ENCODE measurements around the gene STOML1.

STOML1 gene

GRCh38 chr15:74019734-74020133, 27.6 kb upstream of the STOML1 start:
- no peak for DNase-seq

- no peak for DNase-seq
Observed at GRCh38 chr15:74013374-74013894, 21.3 kb upstream of the STOML1 start.

- no peak for DNase-seq
Observed at GRCh38 chr15:74011610-74012009, 19.5 kb upstream of the STOML1 start.

- peak; percentile 16 for DNase-seq
Observed at GRCh38 chr15:74010929-74011540, 18.9 kb upstream of the STOML1 start.

GRCh38 chr15:74008901-74009300, 16.8 kb upstream of the STOML1 start:
- no peak for DNase-seq

GRCh38 chr15:74007820-74008371, 15.8 kb upstream of the STOML1 start:
- DNase-seq = no peak

- no peak for DNase-seq
Observed at GRCh38 chr15:74006774-74007639, 14.9 kb upstream of the STOML1 start.

- DNase-seq = no peak
Observed at GRCh38 chr15:73997986-73998385, 5.9 kb upstream of the STOML1 start.

GRCh38 chr15:73996939-73997338, 4.8 kb upstream of the STOML1 start:
- no peak for DNase-seq

- no peak for DNase-seq
Observed at GRCh38 chr15:73996267-73996666, 4.2 kb upstream of the STOML1 start.

GRCh38 chr15:73994912-73995622, 3.0 kb upstream of the STOML1 start:
- no peak for DNase-seq

GRCh38 chr15:73994413-73994883, 2.4 kb upstream of the STOML1 start, which contains the start of gene PML:
PML (plus strand) TSS chr15:73994716; CDS start chr15:73994813, 97 bp downstream.
- DNase-seq = peak; percentile 94

- DNase-seq = no peak
Observed at GRCh38 chr15:73993211-73993994, 1.3 kb upstream of the STOML1 start.

GRCh38 chr15:73992594-73992898, 451 bp upstream of the STOML1 start:
- DNase-seq = no peak

GRCh38 chr15:73991260-73991659, 835 bp downstream of the STOML1 start:
- DNase-seq = peak; percentile 66

- no peak for DNase-seq
Observed at GRCh38 chr15:73990250-73991005, 1.7 kb downstream of the STOML1 start.

GRCh38 chr15:73989001-73989798, 2.9 kb downstream of the STOML1 start:
- DNase-seq = peak; percentile 86

- no peak for DNase-seq
Observed at GRCh38 chr15:73988445-73988969, 3.6 kb downstream of the STOML1 start.

- no peak for DNase-seq
Observed at GRCh38 chr15:73987681-73988444, 4.2 kb downstream of the STOML1 start.

- no peak for DNase-seq
Observed at GRCh38 chr15:73987250-73987649, 4.8 kb downstream of the STOML1 start.
